ENCODE measurements around the gene CRAT.

Gene CRAT

GRCh38 chr9:129081388-129081904 lies 29.1 kb downstream of the CRAT start:
- no peak for DNase-seq

GRCh38 chr9:129080601-129081387 lies 29.8 kb downstream of the CRAT start, which contains the start of gene DOLPP1:
Gene DOLPP1, plus strand, starts transcription at chr9:129081111. Its CDS starts 21 bp downstream, at chr9:129081132.
- DNase-seq, result peak; percentile 98 to 99

DNA sequence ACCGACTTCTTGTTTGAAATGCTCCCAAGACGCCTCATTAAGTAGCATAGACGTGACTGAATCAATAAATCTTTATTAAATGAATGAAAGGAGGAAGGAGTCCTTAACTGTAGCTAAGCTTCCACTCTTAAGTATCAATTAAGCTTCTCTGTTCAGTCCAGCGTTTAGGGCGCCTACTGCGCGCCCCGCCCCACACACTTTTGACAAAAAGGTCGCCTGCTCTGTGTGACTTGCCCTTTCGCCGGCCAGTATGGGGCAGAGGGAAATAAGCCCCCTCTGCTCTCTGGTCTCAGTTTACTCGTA lies 30.3 kb downstream of the CRAT start:
- DNase-seq, result no peak

DNA sequence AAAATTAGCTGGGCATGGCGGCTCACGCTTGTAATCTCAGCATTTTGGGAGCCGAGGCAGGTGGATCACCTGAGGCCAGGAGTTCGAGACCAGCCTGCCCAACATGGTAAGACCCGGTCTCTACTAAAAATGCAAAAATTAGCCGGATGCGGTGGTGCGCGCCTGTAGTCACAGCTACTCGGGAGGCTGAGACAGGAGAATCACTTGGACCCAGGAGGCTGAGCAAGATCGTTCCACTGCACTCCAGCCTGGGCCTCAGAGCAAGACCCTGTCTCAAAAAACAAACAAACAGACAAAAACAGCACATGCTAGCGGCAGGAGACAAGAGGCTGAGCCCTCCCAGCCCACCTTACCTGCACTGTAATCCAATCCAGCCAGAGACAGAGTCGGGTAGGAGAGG lies 30.8 kb downstream of the CRAT start:
- no peak for DNase-seq

DNA sequence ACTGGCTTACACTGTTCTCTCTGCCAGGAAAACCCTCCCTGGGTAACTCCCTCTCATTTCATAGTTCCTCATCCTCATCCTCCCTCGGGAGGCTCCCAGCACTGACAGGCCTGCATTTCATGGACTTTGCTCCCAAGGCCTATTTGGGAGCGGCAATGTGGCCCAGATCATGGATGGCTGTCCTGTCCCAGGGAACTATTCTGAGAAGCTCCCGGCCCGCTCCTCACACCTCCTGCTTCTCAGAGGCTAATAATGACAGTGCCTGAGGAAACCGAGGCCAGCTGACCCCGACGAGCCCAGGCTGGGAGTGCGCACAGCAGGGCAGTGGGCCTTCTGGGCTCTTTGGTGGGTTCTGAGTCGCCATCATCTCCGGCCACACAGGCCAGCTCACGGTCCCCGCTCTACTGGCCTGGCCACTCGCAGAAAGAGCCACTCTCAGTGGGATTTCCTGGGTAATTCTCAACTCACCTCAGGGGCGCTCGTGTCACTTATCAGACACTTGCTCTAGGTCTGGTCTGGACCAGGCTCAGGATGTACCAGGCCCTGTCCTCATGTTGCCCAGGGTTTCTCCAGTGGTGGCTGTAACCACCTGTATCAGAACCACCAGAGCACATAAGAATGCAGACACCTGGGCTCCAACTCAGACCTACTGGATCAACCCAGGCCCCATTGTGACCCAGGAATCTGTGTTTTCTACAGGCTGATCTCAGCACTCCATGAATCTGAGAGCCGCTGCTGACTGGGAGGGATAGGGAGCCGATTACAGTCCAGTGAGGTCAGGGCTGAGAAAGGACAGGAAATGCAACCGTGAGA lies 31.7 kb downstream of the CRAT start:
- DNase-seq, result no peak

GRCh38 chr9:129077236-129077635 lies 33.4 kb downstream of the CRAT start:
- no peak for DNase-seq

DNA sequence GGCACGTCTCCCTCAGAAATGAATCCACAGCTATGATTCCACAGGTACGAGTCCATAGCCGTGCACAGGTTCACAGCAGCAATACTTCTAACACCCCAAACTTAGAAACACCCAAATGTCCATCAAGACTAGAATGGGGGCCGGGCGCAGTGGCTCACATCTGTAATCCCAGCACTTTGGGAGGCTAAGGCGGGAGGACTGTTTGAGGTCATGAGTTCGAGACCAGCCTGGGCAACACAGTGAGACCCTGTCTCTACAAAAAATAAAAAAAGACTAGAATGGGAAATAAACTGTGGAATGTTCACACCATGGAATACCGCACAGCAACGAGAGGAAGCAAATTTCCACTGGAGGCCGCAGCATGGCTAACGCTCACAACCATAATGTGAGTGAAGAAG lies 34.0 kb downstream of the CRAT start:
- no peak for DNase-seq

GRCh38 chr9:129075996-129076639 lies 34.5 kb downstream of the CRAT start:
- DNase-seq, result no peak

DNA sequence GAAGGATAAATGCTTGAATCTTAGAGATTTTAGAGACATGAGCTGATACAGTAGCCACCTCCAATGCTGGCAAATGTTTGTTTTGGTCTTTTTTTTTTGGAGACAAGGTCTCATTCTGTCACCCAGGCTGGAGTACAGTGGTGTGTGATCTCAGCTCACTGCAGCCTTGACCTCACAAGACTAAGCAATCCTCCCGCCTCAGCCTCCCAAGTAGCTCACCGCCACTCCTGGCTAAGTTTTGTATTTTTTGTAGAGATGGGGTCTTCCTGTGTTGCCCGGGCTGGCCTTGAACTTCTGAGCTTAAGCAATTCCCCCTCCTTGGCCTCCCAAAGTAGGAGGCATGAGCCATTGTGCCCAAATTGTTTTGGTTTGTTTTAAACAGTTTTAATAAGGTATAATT lies 36.5 kb downstream of the CRAT start:
- no peak for DNase-seq

DNA sequence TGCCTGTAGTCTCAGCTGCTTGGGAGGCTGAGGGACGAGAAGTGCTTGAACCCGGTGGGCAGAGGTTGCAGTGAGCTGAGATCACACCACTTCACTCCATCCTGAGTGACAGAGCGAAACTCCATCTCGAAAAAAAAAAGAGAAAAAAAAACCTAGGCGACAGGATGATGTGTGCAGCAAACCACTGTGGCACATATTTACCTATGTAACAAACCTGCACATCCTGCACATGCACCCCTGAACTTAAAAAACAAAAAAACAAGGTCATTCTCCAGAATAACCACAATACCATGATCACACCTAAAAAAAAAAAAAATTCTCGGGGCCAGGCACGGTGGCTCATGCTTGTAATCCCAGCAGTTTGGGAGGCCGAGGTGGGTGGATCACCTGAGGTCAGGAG lies 37.2 kb downstream of the CRAT start:
- no peak for DNase-seq

DNA sequence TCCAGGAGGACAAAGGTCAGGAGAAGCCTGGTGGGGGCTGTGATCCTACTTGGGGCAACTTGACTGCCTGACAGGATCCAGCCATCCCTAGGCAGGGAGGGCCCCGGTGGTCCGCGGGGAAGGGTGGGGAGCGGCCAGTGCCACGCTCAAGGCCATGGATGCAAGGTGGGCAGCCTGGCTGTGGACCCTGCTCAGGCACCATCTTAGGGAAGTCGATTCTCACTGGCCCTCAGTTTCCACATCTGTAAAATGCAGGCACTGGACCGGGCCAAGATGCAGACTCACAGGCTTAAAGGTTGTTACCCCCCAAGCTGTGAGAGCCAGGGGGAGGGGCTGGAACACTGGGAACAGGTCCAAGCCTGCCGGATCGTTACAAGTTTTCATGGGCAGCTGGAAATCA lies 38.4 kb downstream of the CRAT start:
- DNase-seq, result no peak

DNA sequence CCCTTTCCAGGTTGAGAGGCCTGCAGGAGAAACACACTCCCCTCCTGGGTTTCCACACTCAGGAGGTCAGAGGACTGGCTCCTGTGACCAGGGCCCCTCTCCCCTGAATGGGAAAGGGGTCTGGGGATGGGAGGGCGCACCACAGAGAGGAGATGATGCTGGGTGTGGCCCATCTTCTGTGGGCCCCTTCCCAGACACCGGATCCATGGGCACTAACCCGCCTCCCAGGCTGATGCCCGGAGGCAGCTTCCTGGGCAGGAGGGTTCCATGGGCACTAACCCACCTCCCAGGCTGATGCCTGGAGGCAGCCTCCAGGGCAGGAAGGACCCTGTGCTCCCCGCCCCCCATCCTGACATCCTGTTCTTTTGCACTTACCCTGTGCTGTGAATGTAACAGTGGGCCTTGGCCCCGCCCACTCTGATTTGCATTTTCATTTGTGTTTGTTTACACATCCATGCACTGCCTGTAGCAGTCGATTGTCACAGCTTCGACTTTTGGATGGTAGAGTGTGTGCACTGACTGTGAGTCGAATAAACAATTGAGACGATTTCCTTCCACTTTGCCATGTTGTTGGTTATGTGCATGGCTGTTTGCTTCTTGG lies 39.0 kb downstream of the CRAT start:
- DNase-seq, result no peak

DNA sequence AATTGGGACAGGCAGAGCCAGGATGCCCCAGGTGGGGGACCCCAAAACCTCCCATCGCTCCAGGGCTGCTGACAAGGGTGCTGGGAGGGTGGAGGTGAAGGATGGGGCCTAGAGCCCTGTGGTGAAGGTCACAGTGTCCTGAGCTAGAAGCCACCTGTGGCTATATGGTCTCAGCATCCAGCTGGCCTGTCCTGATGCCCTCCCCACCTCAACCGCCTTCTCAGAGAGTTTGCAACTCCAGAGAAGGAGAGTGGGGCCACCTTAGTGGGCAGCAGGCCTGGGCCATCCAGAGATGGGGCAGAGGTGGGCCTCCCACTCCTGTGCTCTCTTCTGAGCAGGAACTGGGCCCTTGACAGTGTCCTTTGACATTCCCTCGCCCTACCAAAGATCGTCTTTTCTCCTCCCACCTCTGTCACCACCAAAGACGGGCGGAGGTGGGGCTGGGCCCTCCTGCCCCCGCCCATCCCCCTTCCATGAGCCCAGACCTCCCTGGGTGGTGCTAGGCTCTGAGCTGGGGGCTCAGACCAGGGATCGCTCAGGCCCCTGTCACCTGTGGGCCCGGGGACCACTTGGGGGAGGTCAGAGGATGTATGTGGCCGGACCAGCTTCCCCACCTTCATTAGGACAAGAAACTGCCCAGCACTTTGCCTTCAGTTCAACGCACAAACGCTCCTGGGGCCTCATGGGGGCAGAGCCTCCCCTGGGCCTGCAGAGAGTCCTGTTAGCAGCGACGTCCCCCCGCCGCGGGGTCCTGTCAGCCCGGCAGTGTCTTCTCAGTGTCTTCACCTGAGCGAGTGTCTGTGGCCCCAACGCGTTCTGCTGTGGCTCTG lies 39.7 kb downstream of the CRAT start:
- DNase-seq, result no peak

DNA sequence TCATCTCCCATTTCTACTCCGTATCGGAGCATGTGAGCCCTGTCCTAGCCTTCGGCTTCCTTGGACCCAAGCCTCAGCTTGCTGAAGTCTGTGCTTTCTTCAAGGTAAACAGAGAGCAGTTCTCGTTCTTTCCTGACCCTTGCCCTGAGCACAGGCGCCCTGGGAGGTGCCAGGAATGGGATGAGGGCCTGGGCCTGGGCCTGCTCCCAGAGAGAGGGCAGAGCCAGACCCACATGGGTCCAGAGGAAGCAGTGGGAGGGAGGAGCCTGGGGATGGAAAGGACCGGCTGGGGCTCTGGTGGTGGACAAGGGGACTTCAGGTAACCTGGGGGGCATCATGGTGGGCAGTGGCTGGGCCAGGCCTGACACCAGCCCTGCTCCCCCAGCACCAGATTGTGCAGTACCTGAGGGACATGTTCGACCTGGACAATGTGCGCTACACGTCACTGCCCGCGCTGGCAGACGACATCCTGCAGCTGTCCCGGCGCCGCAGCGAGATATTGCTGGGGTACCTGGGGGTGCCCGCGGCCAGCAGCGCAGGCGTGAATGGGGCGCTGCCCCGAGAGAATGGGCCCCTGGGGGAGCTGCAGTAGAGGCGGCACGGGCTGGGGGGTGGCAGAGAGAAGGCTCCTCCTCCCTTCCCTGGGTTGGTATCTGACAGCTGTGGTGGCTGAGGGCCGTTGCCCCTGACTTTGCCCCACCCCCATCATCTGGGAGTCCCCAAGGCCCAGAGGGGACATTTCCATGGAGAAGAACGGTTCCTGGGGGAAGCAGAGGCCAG lies 40.5 kb downstream of the CRAT start:
- DNase-seq, result no peak

DNA sequence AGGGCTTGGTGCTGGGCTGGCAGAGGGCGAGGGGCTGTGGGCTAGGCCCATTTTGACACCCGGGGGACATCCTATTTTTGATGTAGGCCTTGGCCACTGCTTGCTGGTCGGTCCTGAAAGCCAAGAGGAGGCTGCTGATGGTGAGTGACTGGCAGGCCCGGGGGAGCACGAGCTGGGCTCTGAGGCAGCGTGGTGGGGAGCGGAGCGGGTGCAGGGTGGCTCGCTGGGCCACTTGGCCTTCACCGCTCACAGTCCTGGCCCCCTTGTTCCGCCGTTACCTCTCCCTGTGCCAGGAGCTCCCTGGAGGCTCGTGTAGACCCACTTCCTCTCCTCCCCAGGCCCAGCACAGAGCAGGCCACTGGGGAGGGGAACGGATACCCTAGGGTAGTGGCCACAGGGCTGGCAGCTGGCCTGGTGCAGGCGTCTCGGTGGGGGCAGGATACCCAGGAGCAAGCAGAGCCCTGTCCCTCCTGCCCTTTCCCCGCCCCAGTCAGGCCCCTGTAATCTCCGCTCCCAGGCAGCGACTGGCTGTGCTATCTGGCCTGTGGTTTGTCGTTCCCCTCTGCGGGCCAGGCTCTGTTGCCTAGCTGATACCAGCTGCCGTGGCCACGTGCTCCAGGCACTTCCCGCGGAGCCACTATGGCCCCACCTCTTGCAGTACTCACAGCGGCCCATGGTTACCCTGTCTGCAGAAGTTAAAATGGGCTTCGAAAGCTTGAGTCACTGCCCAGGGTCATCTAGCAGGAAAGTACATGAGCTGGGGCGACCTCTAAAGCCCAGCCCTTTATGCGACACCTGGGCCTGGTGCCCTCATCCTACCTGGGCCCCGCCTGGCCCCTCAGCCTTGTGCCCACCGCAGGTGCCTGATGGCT lies 41.4 kb downstream of the CRAT start:
- peak; percentile 39 to 46 for DNase-seq

- DNase-seq, result no peak
Observed at GRCh38 chr9:129068110-129068509, 42.5 kb downstream of the CRAT start.

- no peak for DNase-seq
Observed at GRCh38 chr9:129064499-129064908, 46.1 kb downstream of the CRAT start.

DNA sequence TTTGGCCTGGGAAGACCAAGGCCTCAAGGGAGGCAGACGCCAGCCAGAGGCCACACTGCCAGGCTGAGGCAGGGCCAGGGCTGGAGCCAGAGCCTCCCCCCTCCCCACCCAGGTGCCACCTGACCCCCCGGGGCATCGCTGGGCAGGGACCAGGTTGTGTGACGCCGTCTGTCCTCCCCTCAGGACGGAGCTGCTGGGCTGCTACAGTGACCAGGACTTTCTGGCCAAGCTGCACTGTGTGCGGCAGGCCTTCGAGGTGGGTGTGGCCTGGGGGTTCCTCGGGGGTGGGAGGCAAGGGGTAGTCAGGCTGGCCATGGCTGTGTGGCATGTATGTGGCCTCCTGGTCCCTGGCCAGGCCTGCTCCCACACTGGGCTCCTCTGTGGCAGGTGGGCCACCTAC lies 47.5 kb downstream of the CRAT start:
- DNase-seq, result no peak

GRCh38 chr9:129060991-129061390 lies 49.6 kb downstream of the CRAT start:
- no peak for DNase-seq
